ENCODE data around the gene PBOV1.

PBOV1 gene

GRCh38 chr6:138218449-138218848 lies at the start of gene PBOV1:
TSS of gene PBOV1 (minus strand) at chr6:138218491. CDS start at chr6:138218395, 96 bp downstream.
- H3K4me1 Mint-ChIP-seq (ENCODE audit: low read depth): no peaks in the 10 kb centered on the region
- H3K27ac Mint-ChIP-seq: no peak within 1 kb of the TSS
- H3K9me3 Mint-ChIP-seq: no peaks in the 10 kb centered on the region
- H3K4me3 Mint-ChIP-seq: no peak within 1 kb of the TSS
- H3K36me3 Mint-ChIP-seq (ENCODE audit: low read depth): no peaks in the 10 kb centered on the region
- peaks cover 8% of the 10 kb centered on the region for H3K27me3 Mint-ChIP-seq
- intact Hi-C loops (cut with micrococcal nuclease): no loop called here

- Mint-ChIP-seq H3K27ac (no peak overlapping the region), H3K4me1 (ENCODE audit: low read depth) (peaks cover 5% of the 10 kb centered on the region), H3K36me3 (ENCODE audit: low read depth) (no peaks in the 10 kb centered on the region), H3K9me3 (no peaks in the 10 kb centered on the region), H3K27me3 (peaks cover 2% of the 10 kb centered on the region), H3K4me3 (no peak overlapping the region)
- intact Hi-C loops (cut with micrococcal nuclease): no loop called here
Observed at GRCh38 chr6:138266095-138266494, 47.8 kb upstream of the PBOV1 start.

GRCh38 chr6:138264372-138264880 lies 46.1 kb upstream of the PBOV1 start:
- Mint-ChIP-seq H3K27me3 (peaks cover 4% of the 10 kb centered on the region), H3K27ac (no peak overlapping the region), H3K4me1 (ENCODE audit: low read depth) (peaks cover 5% of the 10 kb centered on the region), H3K4me3 (no peak overlapping the region), H3K9me3 (no peaks in the 10 kb centered on the region), H3K36me3 (ENCODE audit: low read depth) (no peaks in the 10 kb centered on the region)
- intact Hi-C loops (cut with micrococcal nuclease): no loop called here

DNA sequence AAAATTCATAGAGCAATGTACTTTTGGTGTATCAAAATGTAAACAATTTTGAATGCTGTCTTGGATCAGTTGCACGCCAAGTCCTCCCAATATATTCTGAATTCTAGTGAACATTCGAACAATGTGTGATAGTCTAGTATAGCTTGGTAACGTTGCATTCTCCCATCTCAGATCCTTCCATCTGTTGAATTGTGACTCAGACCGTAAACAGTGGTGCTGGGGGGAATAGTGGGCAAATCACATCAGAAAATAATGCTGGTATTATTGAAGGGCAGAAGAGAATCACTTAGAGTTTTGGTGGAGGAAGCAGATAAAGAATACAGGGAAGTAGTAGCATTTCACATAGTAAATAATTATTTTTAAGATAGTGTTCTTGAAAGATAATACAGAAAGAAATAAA lies 45.7 kb upstream of the PBOV1 start:
- H3K36me3 Mint-ChIP-seq (ENCODE audit: low read depth): no peaks in the 10 kb centered on the region
- intact Hi-C loops (cut with micrococcal nuclease): no loop called here

GRCh38 chr6:138261116-138261780 lies 43.0 kb upstream of the PBOV1 start:
- Mint-ChIP-seq H3K27me3 (peaks cover 4% of the 10 kb centered on the region), H3K27ac (no peak overlapping the region), H3K36me3 (ENCODE audit: low read depth) (no peaks in the 10 kb centered on the region), H3K4me1 (ENCODE audit: low read depth) (peaks cover 5% of the 10 kb centered on the region), H3K9me3 (no peaks in the 10 kb centered on the region), H3K4me3 (no peak overlapping the region)
- intact Hi-C loops (cut with micrococcal nuclease): no loop called here

More for the DNA sequence above, 45.7 kb upstream of the PBOV1 start:
- Mint-ChIP-seq H3K4me3 (no peak overlapping the region), H3K27me3 (peaks cover 4% of the 10 kb centered on the region), H3K4me1 (ENCODE audit: low read depth) (peaks cover 5% of the 10 kb centered on the region), H3K27ac (no peak overlapping the region), H3K9me3 (no peaks in the 10 kb centered on the region)

GRCh38 chr6:138258991-138259390 lies 40.7 kb upstream of the PBOV1 start:
- intact Hi-C loops (cut with micrococcal nuclease): no loop called here
- no peaks in the 10 kb centered on the region for H3K36me3 Mint-ChIP-seq (ENCODE audit: low read depth)
- no peak overlapping the region for H3K27ac Mint-ChIP-seq
- H3K4me1 Mint-ChIP-seq (ENCODE audit: low read depth): no peaks in the 10 kb centered on the region
- H3K4me3 Mint-ChIP-seq: no peak overlapping the region
- no peaks in the 10 kb centered on the region for H3K9me3 Mint-ChIP-seq
- peaks cover 4% of the 10 kb centered on the region for H3K27me3 Mint-ChIP-seq

DNA sequence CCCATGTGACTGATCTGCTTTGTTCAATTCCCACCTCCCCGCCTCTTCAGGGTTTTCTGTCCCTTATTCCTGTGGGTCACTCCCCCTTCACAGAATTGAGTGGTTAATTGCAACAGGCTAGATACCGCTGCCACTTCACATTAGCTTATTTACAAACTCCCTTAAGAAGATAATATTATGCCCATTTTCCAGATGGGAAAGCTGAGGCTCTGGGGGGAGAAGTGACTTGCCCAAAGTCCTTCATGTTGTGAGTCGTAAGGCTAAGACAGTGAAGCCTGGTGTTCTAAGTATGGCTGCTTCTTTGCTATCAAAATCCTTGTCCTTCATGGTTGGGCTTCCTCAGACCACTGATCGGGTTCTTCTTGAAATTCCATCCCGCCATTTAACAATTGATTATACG lies 39.9 kb upstream of the PBOV1 start:
- Mint-ChIP-seq H3K4me3 (no peak overlapping the region), H3K27me3 (peaks cover 4% of the 10 kb centered on the region), H3K27ac (no peak overlapping the region), H3K9me3 (no peaks in the 10 kb centered on the region), H3K4me1 (ENCODE audit: low read depth) (no peaks in the 10 kb centered on the region), H3K36me3 (ENCODE audit: low read depth) (no peaks in the 10 kb centered on the region)
- intact Hi-C loops (cut with micrococcal nuclease): no loop called here

DNA sequence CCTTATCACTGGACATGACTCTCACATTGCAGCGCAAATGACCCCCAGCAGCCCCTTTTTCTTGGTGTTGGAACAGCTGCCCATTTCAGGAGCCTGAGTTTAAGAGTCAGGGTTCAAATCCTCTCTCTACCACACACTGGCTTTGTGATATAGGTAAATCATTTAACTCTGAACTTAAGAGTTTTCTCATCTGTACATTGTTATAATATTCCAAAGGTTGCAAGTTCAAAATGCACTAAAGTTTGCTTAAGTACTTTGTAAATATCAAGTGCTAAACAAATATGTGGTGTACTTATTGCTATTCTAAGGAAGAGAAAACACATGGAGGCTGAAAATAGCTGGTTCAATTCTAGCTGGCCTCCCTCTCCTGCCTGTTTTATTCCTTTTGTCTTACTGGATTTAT lies 39.3 kb upstream of the PBOV1 start:
- H3K4me1 Mint-ChIP-seq (ENCODE audit: low read depth): no peaks in the 10 kb centered on the region
- H3K27ac Mint-ChIP-seq: no peak overlapping the region
- H3K27me3 Mint-ChIP-seq: peaks cover 4% of the 10 kb centered on the region
- H3K36me3 Mint-ChIP-seq (ENCODE audit: low read depth): no peaks in the 10 kb centered on the region
- intact Hi-C loops (cut with micrococcal nuclease): no loop called here
- no peak overlapping the region for H3K4me3 Mint-ChIP-seq
- H3K9me3 Mint-ChIP-seq: no peaks in the 10 kb centered on the region

DNA sequence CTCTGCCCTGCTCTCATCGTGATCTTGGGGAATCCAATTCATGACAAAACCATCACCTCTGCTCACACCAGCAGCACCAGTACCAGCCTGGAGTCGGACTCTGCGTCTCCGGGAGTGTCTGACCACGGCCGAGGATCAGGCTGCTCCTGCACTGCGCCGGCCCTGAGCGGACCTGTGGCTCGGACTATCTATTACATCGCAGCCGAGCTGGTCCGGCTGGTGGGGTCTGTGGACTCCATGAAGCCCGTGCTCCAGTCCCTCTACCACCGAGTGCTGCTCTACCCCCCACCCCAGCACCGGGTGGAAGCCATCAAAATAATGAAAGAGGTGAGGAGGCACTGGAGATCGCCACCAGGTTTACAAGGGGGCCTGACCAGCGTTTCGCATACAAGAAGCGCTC lies 37.2 kb upstream of the PBOV1 start:
- H3K4me1 Mint-ChIP-seq (ENCODE audit: low read depth): no peaks in the 10 kb centered on the region
- no peaks in the 10 kb centered on the region for H3K9me3 Mint-ChIP-seq
- intact Hi-C loops (cut with micrococcal nuclease): no loop called here
- H3K27me3 Mint-ChIP-seq: peaks cover 2% of the 10 kb centered on the region
- no peak overlapping the region for H3K4me3 Mint-ChIP-seq
- no peak overlapping the region for H3K27ac Mint-ChIP-seq
- H3K36me3 Mint-ChIP-seq (ENCODE audit: low read depth): no peaks in the 10 kb centered on the region

GRCh38 chr6:138253731-138254130 lies 35.4 kb upstream of the PBOV1 start:
- Mint-ChIP-seq H3K27me3 (no peaks in the 10 kb centered on the region), H3K27ac (no peak overlapping the region), H3K4me1 (ENCODE audit: low read depth) (no peaks in the 10 kb centered on the region), H3K4me3 (no peak overlapping the region), H3K9me3 (no peaks in the 10 kb centered on the region), H3K36me3 (ENCODE audit: low read depth) (no peaks in the 10 kb centered on the region)
- intact Hi-C loops (cut with micrococcal nuclease): no loop called here

- H3K4me1 Mint-ChIP-seq (ENCODE audit: low read depth): no peaks in the 10 kb centered on the region
- no peaks in the 10 kb centered on the region for H3K9me3 Mint-ChIP-seq
- peaks cover 2% of the 10 kb centered on the region for H3K27me3 Mint-ChIP-seq
- no peaks in the 10 kb centered on the region for H3K36me3 Mint-ChIP-seq (ENCODE audit: low read depth)
- intact Hi-C loops (cut with micrococcal nuclease): no loop called here
- no peak overlapping the region for H3K27ac Mint-ChIP-seq
- no peak overlapping the region for H3K4me3 Mint-ChIP-seq
Observed at GRCh38 chr6:138250513-138251247, 32.4 kb upstream of the PBOV1 start.

GRCh38 chr6:138250053-138250452 lies 31.8 kb upstream of the PBOV1 start:
- Mint-ChIP-seq H3K27ac (no peak overlapping the region), H3K4me3 (no peak overlapping the region), H3K4me1 (ENCODE audit: low read depth) (no peaks in the 10 kb centered on the region), H3K27me3 (peaks cover 2% of the 10 kb centered on the region), H3K36me3 (ENCODE audit: low read depth) (no peaks in the 10 kb centered on the region), H3K9me3 (no peaks in the 10 kb centered on the region)
- intact Hi-C loops (cut with micrococcal nuclease): no loop called here

DNA sequence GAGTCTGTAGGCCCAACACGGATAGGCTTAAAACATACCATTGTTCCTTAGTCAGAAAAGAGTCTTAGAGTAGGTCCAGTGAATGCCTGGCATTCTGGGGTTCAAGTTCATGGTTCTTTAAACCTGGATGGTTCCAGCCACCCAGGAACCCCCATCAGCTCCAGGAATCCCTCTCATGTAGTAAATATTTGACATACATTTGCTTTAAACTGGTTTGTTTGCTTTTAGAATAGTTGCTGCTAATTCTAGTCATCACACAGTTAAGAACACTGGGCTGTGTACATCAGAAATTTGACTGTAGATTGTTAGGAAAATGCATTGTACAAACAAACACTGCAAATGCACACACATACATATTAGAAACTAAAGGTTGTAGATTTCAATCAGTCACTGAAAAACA lies 30.6 kb upstream of the PBOV1 start:
- intact Hi-C loops (cut with micrococcal nuclease): no loop called here
- no peaks in the 10 kb centered on the region for H3K9me3 Mint-ChIP-seq
- H3K27ac Mint-ChIP-seq: no peak overlapping the region
- no peaks in the 10 kb centered on the region for H3K4me1 Mint-ChIP-seq (ENCODE audit: low read depth)
- H3K36me3 Mint-ChIP-seq (ENCODE audit: low read depth): no peaks in the 10 kb centered on the region
- peaks cover 2% of the 10 kb centered on the region for H3K27me3 Mint-ChIP-seq
- no peak overlapping the region for H3K4me3 Mint-ChIP-seq

GRCh38 chr6:138248011-138248410 lies 29.7 kb upstream of the PBOV1 start:
- no peak overlapping the region for H3K4me3 Mint-ChIP-seq
- H3K9me3 Mint-ChIP-seq: no peaks in the 10 kb centered on the region
- H3K36me3 Mint-ChIP-seq (ENCODE audit: low read depth): no peaks in the 10 kb centered on the region
- intact Hi-C loops (cut with micrococcal nuclease): no loop called here
- no peak overlapping the region for H3K27ac Mint-ChIP-seq
- peaks cover 3% of the 10 kb centered on the region for H3K27me3 Mint-ChIP-seq
- no peaks in the 10 kb centered on the region for H3K4me1 Mint-ChIP-seq (ENCODE audit: low read depth)

All from dendritic cell treated with granulocyte-macrophage colony-stimulating factor and Interleukin-4, amounts not matched to agents 40 ng/mL and 50 ng/mL, for 4 days (primary cell).